Keratinocyte (primary cell): ENCODE measurements around the gene MEGF11. TPM values are rescaled to one million over a fixed set of nuclear protein-coding genes. Genes with fewer than 3 reads are reported as not detected.

Source experiments
- DNase-seq: peaks from one replicate; pipeline ENCODE4 v3.0.0-alpha.2; 2011; ENCODE audit warnings: low read depth, missing footprints, low spot score
- FAIRE-seq: peaks from 2 replicates; lab custom pipeline; 2011; peaks lifted over from hg19 to GRCh38; lab: Jason Lieb, UNC
- H2AFZ ChIP-seq: 2 replicates; pipeline ENCODE4 v1.6.0; 2012; ENCODE audit warnings: low read length, control low read depth, inconsistent platforms; ENCODE audit not compliant: control insufficient read depth
- H3K27ac ChIP-seq: 2 replicates; pipeline ENCODE4 v1.5.1; 2011; ENCODE audit warnings: low read length; ENCODE audit not compliant: control insufficient read depth, insufficient read depth
- H3K27me3 ChIP-seq: 3 replicates; pipeline ENCODE4 v1.6.0; 2011; ENCODE audit warnings: low read length; ENCODE audit not compliant: control insufficient read depth, insufficient read depth; ENCODE audit errors: extremely low read depth
- H3K36me3 ChIP-seq, 2 experiments: 2 replicates in 1 of 2; 3 replicates in 1 of 2; pipeline ENCODE4 v1.5.1; 2011; ENCODE audit warnings: low read length in 2 of 2, mild to moderate bottlenecking in 1 of 2; ENCODE audit not compliant: control insufficient read depth in 2 of 2, insufficient read depth in 2 of 2; ENCODE audit errors: extremely low read depth in 1 of 2
- H3K4me1 ChIP-seq: 3 replicates; pipeline ENCODE4 v1.5.1; 2011; ENCODE audit warnings: low read length; ENCODE audit not compliant: control insufficient read depth, insufficient read depth; ENCODE audit errors: extremely low read depth
- H3K4me2 ChIP-seq: 3 replicates; pipeline ENCODE4 v1.6.0; 2011; ENCODE audit warnings: low read depth, low read length; ENCODE audit not compliant: control insufficient read depth, insufficient read depth; ENCODE audit errors: extremely low read depth
- H3K4me3 ChIP-seq, 3 experiments: fragments of 200-600 bp in 1 of 3; sonication (generic) in 1 of 3; 2 replicates in 2 of 3; 3 replicates in 1 of 3; pipeline ENCODE4 v1.5.1; 2011 to 2016; ENCODE audit warnings: low read length in 3 of 3, mild to moderate bottlenecking in 3 of 3, control low read depth in 2 of 3, inconsistent platforms in 1 of 3, low read depth in 1 of 3, mixed read lengths in 1 of 3, mixed run types in 1 of 3, moderate library complexity in 1 of 3; ENCODE audit not compliant: control insufficient read depth in 2 of 3, insufficient read depth in 2 of 3; ENCODE audit errors: extremely low read depth in 1 of 3
- H3K79me2 ChIP-seq: 2 replicates; pipeline ENCODE4 v1.6.0; 2012; ENCODE audit warnings: low read length; ENCODE audit not compliant: control insufficient read depth, insufficient read depth
- H3K9ac ChIP-seq: 3 replicates; pipeline ENCODE4 v1.6.0; 2011; ENCODE audit warnings: low read length; ENCODE audit not compliant: control insufficient read depth, insufficient read depth; ENCODE audit errors: extremely low read depth
- H3K9me1 ChIP-seq: 3 replicates; pipeline ENCODE4 v1.6.0; 2011; ENCODE audit warnings: low read length; ENCODE audit not compliant: control insufficient read depth, insufficient read depth; ENCODE audit errors: extremely low read depth
- H3K9me3 ChIP-seq: 2 replicates; pipeline ENCODE4 v1.5.1; 2012; ENCODE audit warnings: low read depth, low read length; ENCODE audit not compliant: control insufficient read depth
- H4K20me1 ChIP-seq: 3 replicates; pipeline ENCODE4 v1.6.0; 2011; ENCODE audit warnings: low read length; ENCODE audit not compliant: control insufficient read depth, insufficient read depth; ENCODE audit errors: extremely low read depth
- CTCF ChIP-seq, 3 experiments: IDR thresholded peaks in 1 of 3; conservative IDR thresholded peaks in 1 of 3; optimal IDR thresholded peaks in 1 of 3; 2 replicates in 2 of 3; 3 replicates in 1 of 3; pipeline versions ENCODE3 to v1.5.1; 2011; ENCODE audit warnings: low read length in 3 of 3, mild to moderate bottlenecking in 3 of 3, moderate library complexity in 2 of 3, control low read depth in 1 of 3, inconsistent platforms in 1 of 3; ENCODE audit not compliant: insufficient read depth in 2 of 3; ENCODE audit errors: extremely low read depth in 1 of 3
- EZH2 ChIP-seq: IDR thresholded peaks from one replicate; pipeline ENCODE4 v1.6.1; 2012; ENCODE audit warnings: inconsistent platforms, mild to moderate bottlenecking, low read length, moderate library complexity
- dilution Hi-C: fragments of 300-500 bp; cut with MboI; formaldehyde crosslinking; loops from one replicate; pipeline ENCODE4 v1.7.0; 2020; ENCODE audit warnings: low sequenced_read_pairs; ENCODE audit not compliant: extremely low pct_ligation_motif_present
- polyA plus RNA-seq, 5 experiments: library from polyadenylated mRNA; depleted of rRNA in 3 of 5; stranded (reverse) in 3 of 5; stranded (forward) in 1 of 5; unstranded in 1 of 5; fragments of >200 nt; gene quantifications; 1 replicate in 1 of 5; 2 replicates in 3 of 5; 3 replicates in 1 of 5; pipeline versions ENCODE4 v1.2.1 to v1.2.3, GENCODE V29; 2011 to 2012; ENCODE audit warnings: missing spikeins in 2 of 5, low read depth in 1 of 5, low replicate concordance in 1 of 5

The MEGF11 gene
- polyA plus RNA-seq, 1 donor (not counting 4 experiments of a cell fraction or from before 2014, with no cell fraction given) = not detected

DNA sequence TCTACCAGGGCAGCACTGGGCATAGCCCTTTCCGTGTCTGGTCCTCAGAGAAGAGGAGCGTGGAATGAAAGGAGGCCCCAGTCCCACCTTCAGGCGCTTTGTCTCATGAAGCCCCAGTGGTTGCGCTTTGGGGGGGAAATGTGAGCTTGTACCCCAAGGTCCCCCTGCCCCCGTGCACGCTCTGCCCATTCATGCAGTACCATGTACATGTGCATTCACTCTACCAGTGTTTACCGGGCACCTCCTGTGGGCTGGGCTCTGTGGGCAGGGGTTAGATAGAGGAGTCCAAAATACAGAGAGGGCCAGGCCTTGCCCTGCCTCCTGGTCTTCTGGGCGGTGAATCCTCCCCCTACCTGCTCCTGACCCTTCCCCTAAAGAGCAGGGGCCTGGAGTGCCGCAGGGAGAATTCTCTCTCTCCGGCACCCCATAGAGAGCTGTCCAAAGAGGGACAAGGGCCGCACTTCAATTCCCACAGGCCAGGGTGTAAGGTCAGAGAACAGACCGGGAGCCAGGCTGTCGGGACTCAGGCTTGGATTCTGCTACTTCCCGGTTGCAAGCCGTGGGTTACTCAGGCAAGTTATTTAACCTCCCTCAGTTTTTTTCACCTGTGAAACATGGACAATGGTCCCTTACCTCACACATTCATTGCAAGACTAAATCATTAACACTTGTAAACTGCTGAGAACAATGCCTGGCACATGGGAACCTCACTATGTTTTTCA, 153.4 kb downstream of the MEGF11 start:
- dilution Hi-C loops = no loop called here

DNA sequence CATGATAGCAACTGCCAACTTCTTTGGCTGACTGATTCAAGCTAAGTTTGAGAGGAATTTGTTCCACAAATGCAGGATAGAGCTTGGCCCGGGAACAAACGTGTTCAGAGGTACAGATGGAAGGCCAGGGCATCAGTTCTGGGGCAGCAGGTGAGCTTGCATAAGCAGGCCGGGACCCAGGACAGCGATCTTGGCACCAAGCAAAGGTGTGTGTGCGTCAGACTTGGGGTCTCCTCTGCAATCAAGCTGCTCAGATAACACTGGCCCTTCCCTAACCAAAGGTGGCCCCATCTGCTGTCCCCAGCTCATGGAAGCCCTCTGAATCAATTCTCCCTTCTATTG, 155.6 kb downstream of the MEGF11 start:
- dilution Hi-C loops = no loop called here
- Histone ChIP-seq H3K36me3 (no peaks in the 10 kb centered on the region), H3K27ac (no peak overlapping the region), H3K4me3 (no peak overlapping the region), H4K20me1 (no peaks in the 10 kb centered on the region), H2AFZ (no peak overlapping the region), H3K79me2 (no peaks in the 10 kb centered on the region), H3K27me3 (peaks cover 9% of the 10 kb centered on the region), H3K9ac (no peak overlapping the region), H3K4me2 (no peak overlapping the region), H3K9me3 (no peaks in the 10 kb centered on the region), H3K9me1 (no peaks in the 10 kb centered on the region), H3K4me1 (no peaks in the 10 kb centered on the region)
- no peak for DNase-seq
- TF ChIP-seq EZH2 (no peak), CTCF (optimal IDR thresholded peaks at IDR 0.05 in 1 of 3, IDR thresholded peaks at IDR 0.05 in 1 of 3, conservative IDR thresholded peaks at IDR 0.05 in 1 of 3; ENCODE audit: extremely low read depth in 1 of 3, insufficient read depth in 2 of 3, low read length in 3 of 3) (no peak)
- no peak for FAIRE-seq

More for the DNA sequence above, 153.4 kb downstream of the MEGF11 start:
- H3K27me3 ChIP-seq = peaks cover 14% of the 10 kb centered on the region
- H4K20me1 ChIP-seq = no peaks in the 10 kb centered on the region
- no peaks in the 10 kb centered on the region for H3K36me3 ChIP-seq
- no peaks in the 10 kb centered on the region for H3K9me3 ChIP-seq
- TF ChIP-seq EZH2 = no peak
- TF ChIP-seq CTCF (optimal IDR thresholded peaks at IDR 0.05 in 1 of 3, IDR thresholded peaks at IDR 0.05 in 1 of 3, conservative IDR thresholded peaks at IDR 0.05 in 1 of 3; ENCODE audit: extremely low read depth in 1 of 3, insufficient read depth in 2 of 3, low read length in 3 of 3) = no peak
- no peak overlapping the region for H2AFZ ChIP-seq
- no peak overlapping the region for H3K4me3 ChIP-seq
- DNase-seq (no peak), FAIRE-seq (no peak)
- H3K9me1 ChIP-seq = no peaks in the 10 kb centered on the region
- H3K27ac ChIP-seq = no peak overlapping the region
- no peaks in the 10 kb centered on the region for H3K4me1 ChIP-seq
- no peaks in the 10 kb centered on the region for H3K79me2 ChIP-seq
- H3K4me2 ChIP-seq = no peak overlapping the region
- no peak overlapping the region for H3K9ac ChIP-seq
